Endothelial cell of umbilical vein (primary cell): ENCODE measurements around the gene ASB7. TPM values are rescaled to one million over a fixed set of nuclear protein-coding genes. Genes with fewer than 3 reads are reported as not detected.

Experiments used
- BruUV-seq: library from RNA; stranded (reverse); fragments of 400-500 nt; replicated peaks from 2 replicates; lab custom pipeline; 2021; lab: Mats Ljungman, UMichigan
- CTCF ChIA-PET: fragments of 300-600, 350-600 bp; sonication (Branson Sonifier 250); formaldehyde crosslinking; loops from one replicate; lab custom pipeline; 2021; ENCODE audit warnings: antibody characterized with exemption, inconsistent platforms; lab: Charles Lee
- POLR2A ChIA-PET: fragments of 300-600, 350-600 bp; sonication (Branson Sonifier 250); formaldehyde crosslinking; loops from one replicate; lab custom pipeline; 2021; ENCODE audit warnings: antibody characterized with exemption, inconsistent platforms; lab: Charles Lee
- DNase-seq: peaks from one replicate; pipeline ENCODE4 v3.0.0-alpha.2; 2011; ENCODE audit warnings: low read depth, low spot score
- FAIRE-seq: peaks from 2 replicates; lab custom pipeline; 2011; peaks lifted over from hg19 to GRCh38; lab: Jason Lieb, UNC
- H2AFZ ChIP-seq: 2 replicates; pipeline ENCODE4 v1.6.0; 2012; ENCODE audit warnings: low read depth, low read length, control low read depth, inconsistent platforms
- H3K27ac ChIP-seq: 2 replicates; pipeline ENCODE4 v1.5.1; 2011; ENCODE audit warnings: low read depth, mild to moderate bottlenecking, control low read depth, low read length, moderate library complexity; ENCODE audit not compliant: insufficient read depth
- H3K27me3 ChIP-seq, 2 experiments: 2 replicates each; pipeline versions ENCODE4 v1.6.0 to v1.6.1; 2011; ENCODE audit warnings: low read length in 2 of 2, mixed read lengths in 1 of 2; ENCODE audit not compliant: control insufficient read depth in 2 of 2, insufficient read depth in 2 of 2
- H3K36me3 ChIP-seq, 2 experiments: 2 replicates in 1 of 2; 3 replicates in 1 of 2; pipeline ENCODE4 v1.5.1; 2011; ENCODE audit warnings: low read length in 2 of 2, mild to moderate bottlenecking in 1 of 2, moderate library complexity in 1 of 2; ENCODE audit not compliant: control insufficient read depth in 2 of 2, insufficient read depth in 2 of 2; ENCODE audit errors: extremely low read depth in 1 of 2
- H3K4me1 ChIP-seq: 3 replicates; pipeline ENCODE4 v1.5.1; 2011; ENCODE audit warnings: mild to moderate bottlenecking, low read length; ENCODE audit not compliant: control insufficient read depth, insufficient read depth; ENCODE audit errors: extremely low read depth
- H3K4me2 ChIP-seq: 2 replicates; pipeline ENCODE4 v1.6.1; 2011; ENCODE audit warnings: low read length, control low read depth, mixed read lengths; ENCODE audit not compliant: insufficient read depth
- H3K4me3 ChIP-seq, 3 experiments: fragments of 200-600 bp in 1 of 3; sonication (generic), shearing (Covaris generic) in 1 of 3; replicated peaks in 1 of 3; 2 replicates each; pipeline ENCODE4 v1.5.1; 2011 to 2016; ENCODE audit warnings: control low read depth in 3 of 3, low read length in 3 of 3, mild to moderate bottlenecking in 2 of 3, inconsistent platforms in 1 of 3, low read depth in 1 of 3, moderate library complexity in 1 of 3; ENCODE audit not compliant: insufficient read depth in 1 of 3
- H3K79me2 ChIP-seq: 2 replicates; pipeline ENCODE4 v1.6.0; 2012; ENCODE audit warnings: low read length, inconsistent platforms; ENCODE audit not compliant: control insufficient read depth, insufficient read depth
- H3K9ac ChIP-seq: replicated peaks from 2 replicates; pipeline ENCODE3; 2011; ENCODE audit warnings: low read length, control low read depth; ENCODE audit not compliant: insufficient read depth; ENCODE audit errors: extremely low read depth
- H3K9me1 ChIP-seq: replicated peaks from 3 replicates; pipeline ENCODE4 v1.6.0; 2011; ENCODE audit warnings: mild to moderate bottlenecking, low read length; ENCODE audit not compliant: control insufficient read depth, insufficient read depth; ENCODE audit errors: extremely low read depth
- H3K9me3 ChIP-seq: replicated peaks from 2 replicates; pipeline ENCODE4 v1.5.1; 2012; ENCODE audit warnings: low read length, inconsistent platforms; ENCODE audit not compliant: control insufficient read depth, insufficient read depth
- H4K20me1 ChIP-seq: replicated peaks from 2 replicates; pipeline ENCODE3; 2011; ENCODE audit warnings: mild to moderate bottlenecking, low read length; ENCODE audit not compliant: control insufficient read depth, insufficient read depth; ENCODE audit errors: extremely low read depth
- CTCF ChIP-seq, 2 donors: IDR thresholded peaks; 1 replicate in 1 of 2; 2 replicates in 1 of 2; pipeline ENCODE4 v1.5.1; 2011; ENCODE audit warnings: low read length in 2 of 2, mild to moderate bottlenecking in 2 of 2, moderate library complexity in 2 of 2, control low read depth in 1 of 2, inconsistent platforms in 1 of 2, low read depth in 1 of 2; ENCODE audit not compliant: insufficient read depth in 1 of 2; ENCODE audit errors: extremely low read depth in 1 of 2
- EZH2 ChIP-seq: IDR thresholded peaks from 2 replicates; pipeline ENCODE4 v1.6.1; 2012; ENCODE audit warnings: borderline replicate concordance, low read depth, mild to moderate bottlenecking, moderate library complexity, low read length, inconsistent platforms; ENCODE audit not compliant: severe bottlenecking
- FOS ChIP-seq: IDR thresholded peaks from 2 replicates; pipeline ENCODE4 v1.6.1; 2011; ENCODE audit warnings: mild to moderate bottlenecking, low read length, moderate library complexity, borderline replicate concordance; ENCODE audit not compliant: insufficient read depth
- GATA2 ChIP-seq: IDR thresholded peaks from 2 replicates; pipeline ENCODE4 v1.7.0; 2011; ENCODE audit warnings: low read depth, mild to moderate bottlenecking, moderate library complexity, mixed read lengths, low read length; ENCODE audit not compliant: insufficient read length, insufficient read depth
- JUN ChIP-seq: IDR thresholded peaks from 2 replicates; pipeline ENCODE4 v1.6.1; 2011; ENCODE audit warnings: borderline replicate concordance, low read depth; ENCODE audit not compliant: insufficient read length, insufficient read depth
- MAX ChIP-seq: IDR thresholded peaks from 2 replicates; pipeline ENCODE4 v1.6.1; 2011; ENCODE audit not compliant: insufficient read depth, insufficient read length
- MYC ChIP-seq: IDR thresholded peaks from one replicate; pipeline ENCODE4 v1.6.1; 2011; ENCODE audit warnings: mild to moderate bottlenecking, low read depth, low read length
- POLR2A ChIP-seq: IDR thresholded peaks from 2 replicates; pipeline ENCODE4 v1.6.1; 2012; ENCODE audit warnings: low read depth, mild to moderate bottlenecking, control low read depth, low read length
- POLR2AphosphoS5 ChIP-seq: IDR thresholded peaks from 2 replicates; pipeline ENCODE4 v1.6.1; 2012; ENCODE audit warnings: low read depth, mild to moderate bottlenecking, control low read depth, low read length, moderate library complexity; ENCODE audit not compliant: insufficient read depth
- dilution Hi-C: fragments of 300-500 bp; cut with MboI; formaldehyde crosslinking; loops from one replicate; pipeline ENCODE4 v1.15.0; 2019; ENCODE audit warnings: low sequenced_read_pairs; ENCODE audit not compliant: extremely low pct_ligation_motif_present
- intact Hi-C: fragments of 100-400 bp; cut with micrococcal nuclease; formaldehyde crosslinking; loops from one replicate; pipeline ENCODE4 v1.10.0; 2022
- polyA plus RNA-seq, 4 experiments: library from polyadenylated mRNA; depleted of rRNA in 3 of 4; stranded (reverse) in 3 of 4; unstranded in 1 of 4; fragments of >200 nt; gene quantifications; 2 replicates each; pipeline versions ENCODE4 v1.2.1 to v1.2.3, GENCODE V29; 2011 to 2012; ENCODE audit warnings: missing spikeins in 1 of 4
- total RNA-seq: library from RNA; stranded (reverse); gene quantifications from 2 replicates; pipeline ENCODE4 v1.2.3, GENCODE V29; 2021

The ASB7 gene
- total and polyA plus RNA-seq, 2 donors (not counting 3 experiments of a cell fraction or from before 2014, with no cell fraction given): 6.8 to 13.3 TPM

GRCh38 chr15:100559330-100559729 is 43.1 kb upstream of the ASB7 start:
- Histone ChIP-seq H3K9me3 (no peaks in the 10 kb centered on the region), H3K36me3 (no peaks in the 10 kb centered on the region), H3K4me3 (no peak overlapping the region), H4K20me1 (no peaks in the 10 kb centered on the region), H3K4me1 (no peaks in the 10 kb centered on the region), H2AFZ (no peak overlapping the region), H3K27me3 (no peaks in the 10 kb centered on the region), H3K9me1 (no peaks in the 10 kb centered on the region), H3K9ac (no peak overlapping the region), H3K79me2 (no peaks in the 10 kb centered on the region), H3K27ac (no peak overlapping the region), H3K4me2 (no peak overlapping the region)
- no TSS peak for BruUV-seq
- ChIA-PET POLR2A (no interaction called here), CTCF (interaction anchor here (1.4 kb wide), 1 partner anchor 13 kb away, joined by 8 read pairs; no protein-coding TSS in a partner anchor)
- no peak for FAIRE-seq
- dilution Hi-C loops (no loop called here), intact Hi-C loops (no loop called here)
- no peak for TF ChIP-seq FOS
- TF ChIP-seq GATA2: no peak
- TF ChIP-seq POLR2A: no peak
- TF ChIP-seq CTCF (IDR thresholded peaks at IDR 0.05; ENCODE audit: extremely low read depth in 1 of 2, insufficient read depth in 1 of 2, low read depth in 1 of 2, low read length in 2 of 2): no peak
- no peak for TF ChIP-seq JUN
- no peak for TF ChIP-seq EZH2
- TF ChIP-seq MYC: no peak
- no peak for TF ChIP-seq POLR2AphosphoS5
- no peak for TF ChIP-seq MAX
- DNase-seq: no peak
